ENCODE results near the gene TOX2.

DNA sequence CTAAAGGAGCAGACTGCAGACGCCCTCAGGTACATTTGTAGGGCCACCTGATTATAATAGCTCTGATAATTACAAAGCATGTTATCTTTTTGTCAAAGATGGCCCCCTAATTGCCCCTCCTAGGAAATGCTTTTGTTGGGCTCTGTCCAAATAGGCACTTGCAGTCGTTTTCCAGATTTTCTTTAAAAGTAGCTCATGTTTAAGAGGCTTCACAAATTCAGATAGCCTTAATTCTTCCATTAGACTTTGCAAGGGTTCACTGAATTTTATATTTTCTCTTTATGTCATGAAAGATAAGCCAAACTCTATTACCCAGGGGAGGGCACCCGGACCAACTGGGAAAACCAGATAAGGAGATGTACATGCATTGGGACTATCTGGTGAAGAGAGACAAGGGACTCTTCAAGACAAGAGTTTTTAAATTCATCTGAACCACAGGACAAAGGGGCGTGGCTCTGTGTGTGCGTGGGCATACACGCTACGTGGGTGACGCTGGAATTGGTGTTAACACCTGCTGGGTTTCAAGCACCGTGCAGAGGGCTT is 95.6 kb downstream of the TOX2 start:
- TF ChIP-seq, protein P1, sequence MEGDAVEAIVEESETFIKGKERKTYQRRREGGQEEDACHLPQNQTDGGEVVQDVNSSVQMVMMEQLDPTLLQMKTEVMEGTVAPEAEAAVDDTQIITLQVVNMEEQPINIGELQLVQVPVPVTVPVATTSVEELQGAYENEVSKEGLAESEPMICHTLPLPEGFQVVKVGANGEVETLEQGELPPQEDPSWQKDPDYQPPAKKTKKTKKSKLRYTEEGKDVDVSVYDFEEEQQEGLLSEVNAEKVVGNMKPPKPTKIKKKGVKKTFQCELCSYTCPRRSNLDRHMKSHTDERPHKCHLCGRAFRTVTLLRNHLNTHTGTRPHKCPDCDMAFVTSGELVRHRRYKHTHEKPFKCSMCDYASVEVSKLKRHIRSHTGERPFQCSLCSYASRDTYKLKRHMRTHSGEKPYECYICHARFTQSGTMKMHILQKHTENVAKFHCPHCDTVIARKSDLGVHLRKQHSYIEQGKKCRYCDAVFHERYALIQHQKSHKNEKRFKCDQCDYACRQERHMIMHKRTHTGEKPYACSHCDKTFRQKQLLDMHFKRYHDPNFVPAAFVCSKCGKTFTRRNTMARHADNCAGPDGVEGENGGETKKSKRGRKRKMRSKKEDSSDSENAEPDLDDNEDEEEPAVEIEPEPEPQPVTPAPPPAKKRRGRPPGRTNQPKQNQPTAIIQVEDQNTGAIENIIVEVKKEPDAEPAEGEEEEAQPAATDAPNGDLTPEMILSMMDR (IDR thresholded peaks at IDR 0.05), result no peak
- TF ChIP-seq SIN3A (IDR thresholded peaks at IDR 0.05; ENCODE audit: borderline replicate concordance, insufficient read depth, low read depth, low read length) (no peak), POLR2AphosphoS5 (IDR thresholded peaks at IDR 0.05; ENCODE audit: low read depth, low read length) (no peak), REST (IDR thresholded peaks at IDR 0.05; ENCODE audit: insufficient read depth in 1 of 2, low read depth in 2 of 2, low read length in 1 of 2) (no peak)

Data from Panc1 (cell line).